ENCODE results near the gene IDH3G.

IDH3G gene

DNA sequence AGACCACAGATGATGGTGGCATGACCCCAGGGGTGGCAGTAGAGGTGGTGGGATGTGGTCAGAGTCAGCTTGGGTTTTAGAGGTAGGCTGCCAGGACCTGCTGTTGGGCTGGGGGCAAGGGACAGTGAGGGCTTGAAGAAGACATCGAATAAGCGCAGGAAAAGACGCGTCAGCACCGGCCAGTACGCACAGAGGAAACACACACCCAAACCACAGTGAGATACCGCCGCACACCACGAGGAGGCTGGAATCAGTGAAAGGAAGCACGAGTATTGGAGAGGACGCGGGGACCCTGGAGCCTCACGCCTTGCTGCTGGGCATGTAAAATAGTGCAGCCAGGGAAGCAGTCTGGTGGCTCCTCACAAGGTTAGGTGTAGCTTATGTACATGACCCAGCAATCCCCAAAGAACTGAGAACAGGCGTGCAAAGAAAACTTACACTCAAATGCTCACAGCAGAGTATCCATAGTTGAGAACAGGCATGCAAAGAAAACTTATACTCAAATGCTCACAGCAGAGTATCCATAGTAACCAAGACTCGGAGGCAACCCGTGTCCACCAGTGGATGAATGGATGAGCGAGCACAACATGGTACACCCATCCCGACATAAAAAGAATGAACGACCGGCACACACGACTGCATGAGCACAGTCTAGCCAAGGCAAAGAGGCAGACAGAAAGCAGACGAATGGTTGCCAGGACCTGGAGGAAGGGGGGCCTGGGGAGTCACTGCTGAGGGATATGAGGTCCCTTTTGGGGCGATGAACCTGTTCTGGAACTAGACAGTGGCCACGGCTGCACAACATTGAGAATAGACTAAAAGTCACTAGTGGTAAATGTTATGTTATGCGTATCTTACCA lies 22.9 kb upstream of the IDH3G start:
- no peak for DNase-seq (ENCODE audit: low spot score)

DNA sequence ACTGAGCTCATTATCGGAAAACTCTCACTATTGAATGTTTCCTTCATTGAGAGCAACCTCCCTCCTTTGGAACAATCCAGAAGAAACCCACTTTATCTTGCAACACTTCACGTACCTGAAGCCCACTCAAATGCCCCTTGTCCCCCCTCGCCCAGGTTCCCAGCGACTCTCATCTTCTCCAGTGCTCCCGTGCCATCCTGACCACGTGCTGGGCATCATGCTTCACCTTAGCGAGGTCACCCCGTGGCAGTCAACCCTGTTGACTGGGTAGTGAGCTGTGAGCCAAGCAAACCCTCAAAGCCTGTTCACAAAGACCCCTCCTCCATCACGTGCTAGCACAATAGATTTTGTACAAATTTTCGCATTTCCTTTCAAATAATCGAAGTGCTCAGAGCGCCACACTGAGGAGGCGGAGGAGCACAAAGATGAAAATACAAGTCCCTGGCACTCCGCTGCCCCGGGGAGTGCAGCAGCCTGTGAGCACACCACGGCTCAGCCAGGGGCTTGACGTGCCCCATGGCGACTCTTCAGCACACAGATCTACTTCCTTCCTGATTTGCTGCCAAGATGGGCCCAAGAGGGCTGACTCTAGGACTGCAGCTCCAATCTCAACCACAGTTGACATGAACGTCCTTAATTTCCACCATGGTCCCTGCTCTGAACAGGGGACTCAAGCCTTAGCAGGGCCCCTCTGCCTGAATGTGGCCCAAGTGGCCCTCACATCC lies 20.6 kb upstream of the IDH3G start:
- DNase-seq (ENCODE audit: low spot score): no peak

DNA sequence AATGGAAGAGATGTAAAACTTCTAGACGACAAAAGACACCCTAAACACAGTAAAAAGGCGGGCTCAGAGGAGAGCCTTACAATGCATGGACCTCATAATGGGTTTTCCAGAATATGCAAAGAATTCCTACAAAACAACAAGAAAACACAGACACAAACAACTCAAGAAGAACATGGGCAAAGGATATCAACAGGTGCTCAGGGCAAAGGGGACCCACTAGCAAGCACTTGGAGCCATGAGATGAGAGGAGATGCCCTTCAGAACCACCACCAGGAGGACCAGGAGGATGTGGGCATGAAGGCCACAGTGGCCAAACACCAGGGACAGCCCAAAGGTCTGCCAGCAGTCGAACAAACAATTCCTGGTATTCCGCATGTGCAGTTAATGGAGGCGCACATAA lies 19.0 kb upstream of the IDH3G start:
- DNase-seq (ENCODE audit: low spot score): no peak

DNA sequence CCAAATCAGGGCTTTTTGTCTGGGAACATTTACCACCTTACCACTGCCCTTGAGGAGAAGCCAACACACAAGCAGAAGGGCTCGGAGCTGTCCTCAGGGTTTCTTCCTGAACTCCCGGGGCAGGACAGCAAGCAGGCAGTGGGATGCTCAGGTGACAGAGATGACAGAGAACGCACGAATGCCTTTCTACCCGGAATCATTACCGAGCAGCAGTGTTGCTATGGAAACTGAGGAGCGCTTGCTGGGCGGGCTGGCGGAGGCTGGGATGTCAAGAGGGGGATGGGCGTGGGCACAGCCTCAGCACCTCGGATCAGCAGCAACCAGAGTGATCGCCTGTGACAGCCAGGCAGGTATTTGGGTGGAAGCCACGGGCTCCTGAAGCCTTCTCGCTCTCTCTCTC lies 18.0 kb upstream of the IDH3G start:
- no peak for DNase-seq (ENCODE audit: low spot score)

DNA sequence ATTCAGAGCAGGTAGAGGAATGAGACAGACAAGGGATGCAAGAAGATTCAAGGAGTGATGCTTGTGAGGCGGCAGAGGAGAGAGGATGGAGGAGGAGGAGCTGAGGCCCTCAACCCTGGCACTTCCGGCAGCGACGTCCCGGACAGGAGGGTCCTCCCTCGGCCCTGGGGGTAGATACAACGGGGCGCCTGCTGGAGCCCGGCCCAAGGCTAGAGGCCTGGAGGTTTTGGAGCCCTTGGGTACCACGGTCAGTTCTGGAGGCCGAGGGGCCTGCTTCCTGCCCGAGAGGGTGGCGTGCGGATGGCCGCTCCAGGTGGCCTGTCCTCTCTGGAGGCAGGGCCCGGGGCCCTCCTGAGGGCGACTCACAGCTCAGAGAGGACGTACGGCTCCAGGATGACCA lies 13.8 kb upstream of the IDH3G start:
- no peak for DNase-seq (ENCODE audit: low spot score)

DNA sequence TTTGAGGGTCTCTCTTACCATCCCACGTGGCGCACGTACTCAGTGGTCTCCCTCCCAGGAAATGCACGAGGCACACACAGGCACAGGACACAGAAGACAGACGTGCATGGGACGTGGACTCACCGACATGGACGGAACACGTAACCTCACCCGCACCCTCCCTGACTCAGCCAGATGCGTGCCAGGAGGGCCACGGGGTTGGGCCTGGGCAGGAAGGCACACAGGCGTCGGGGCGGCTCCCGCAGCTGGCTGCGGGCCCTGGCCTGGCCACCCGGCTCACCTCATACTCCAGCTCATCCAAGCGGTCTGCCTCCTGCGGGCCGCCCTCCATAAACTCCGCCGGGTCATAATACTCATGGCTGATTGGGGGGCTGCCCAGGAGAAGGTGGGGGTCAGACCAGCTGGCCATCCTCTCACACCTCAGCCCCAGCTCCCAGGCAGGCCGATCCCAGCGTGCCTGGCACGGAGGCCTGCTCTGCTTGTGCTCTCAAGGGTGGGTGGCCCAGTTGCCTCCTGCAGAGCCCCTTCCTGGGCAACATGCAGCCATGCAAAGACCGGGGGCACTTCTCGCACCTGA lies 12.9 kb upstream of the IDH3G start:
- no peak for DNase-seq (ENCODE audit: low spot score)

DNA sequence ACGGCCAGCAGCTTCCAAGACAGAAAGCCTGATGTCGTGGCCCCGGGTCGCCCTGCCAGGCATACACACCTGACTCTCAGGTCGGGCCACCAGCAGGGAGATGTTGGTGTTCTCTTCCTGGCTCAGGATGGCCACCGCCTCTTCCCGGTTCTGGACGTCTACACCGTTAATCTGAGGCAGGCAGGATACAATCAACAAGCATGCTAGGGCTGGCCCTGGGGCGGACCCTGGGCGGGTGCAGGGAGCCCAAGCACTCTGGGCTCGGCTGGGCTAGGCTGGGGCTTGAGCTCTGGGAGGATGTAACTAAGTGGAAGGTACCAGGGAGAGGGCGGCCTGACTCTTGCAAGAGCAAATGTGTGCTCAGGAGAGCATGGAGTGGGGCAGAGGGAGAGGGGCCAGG lies 11.3 kb upstream of the IDH3G start:
- no peak for DNase-seq (ENCODE audit: low spot score)

DNA sequence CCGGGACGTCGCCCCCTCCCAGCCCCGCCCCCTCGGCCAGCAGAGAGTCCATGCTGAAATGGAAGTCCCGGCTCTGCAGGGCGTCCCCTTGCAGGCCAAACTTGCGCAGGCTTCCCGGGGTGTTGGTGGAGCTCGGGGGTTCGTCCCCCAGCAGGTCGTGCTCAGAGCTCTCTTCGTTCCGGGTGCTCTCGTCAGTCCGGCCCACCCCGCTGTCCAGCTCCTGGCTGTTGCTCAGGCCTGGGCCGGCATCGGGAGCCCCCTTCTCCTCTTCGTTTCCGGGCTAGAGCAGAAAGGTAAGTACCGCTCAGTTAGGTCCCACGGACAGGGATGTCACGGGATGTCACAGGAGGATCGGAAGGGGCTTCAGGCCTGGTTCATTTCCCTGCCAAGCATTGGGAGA lies 10.4 kb upstream of the IDH3G start:
- no peak for DNase-seq (ENCODE audit: low spot score)

DNA sequence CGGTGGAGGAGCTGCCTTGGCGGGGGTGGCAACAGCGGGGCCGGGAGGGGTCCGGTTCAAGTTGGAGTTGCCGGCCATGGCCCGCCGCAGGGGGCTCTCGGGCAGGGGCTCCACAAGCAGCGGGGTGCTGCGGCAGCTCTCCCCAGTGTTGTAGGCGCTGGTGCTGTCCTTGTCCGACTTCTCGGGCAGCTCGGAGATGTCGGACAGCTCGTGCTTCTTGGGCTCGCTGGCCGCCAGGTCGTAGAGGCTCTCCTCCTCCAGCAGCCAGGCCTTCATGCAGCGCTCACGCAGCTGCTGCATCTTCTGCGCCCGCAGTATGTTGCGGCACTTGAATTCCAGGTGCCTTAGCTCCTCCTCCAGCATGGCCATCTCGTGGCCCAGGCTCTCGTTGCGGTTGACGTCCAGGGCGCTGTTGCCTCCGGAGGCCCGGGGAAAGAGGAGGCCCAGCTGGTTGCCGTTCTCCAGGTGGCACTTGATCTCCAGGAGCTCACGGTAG lies 10.0 kb upstream of the IDH3G start:
- no peak for DNase-seq (ENCODE audit: low spot score)

DNA sequence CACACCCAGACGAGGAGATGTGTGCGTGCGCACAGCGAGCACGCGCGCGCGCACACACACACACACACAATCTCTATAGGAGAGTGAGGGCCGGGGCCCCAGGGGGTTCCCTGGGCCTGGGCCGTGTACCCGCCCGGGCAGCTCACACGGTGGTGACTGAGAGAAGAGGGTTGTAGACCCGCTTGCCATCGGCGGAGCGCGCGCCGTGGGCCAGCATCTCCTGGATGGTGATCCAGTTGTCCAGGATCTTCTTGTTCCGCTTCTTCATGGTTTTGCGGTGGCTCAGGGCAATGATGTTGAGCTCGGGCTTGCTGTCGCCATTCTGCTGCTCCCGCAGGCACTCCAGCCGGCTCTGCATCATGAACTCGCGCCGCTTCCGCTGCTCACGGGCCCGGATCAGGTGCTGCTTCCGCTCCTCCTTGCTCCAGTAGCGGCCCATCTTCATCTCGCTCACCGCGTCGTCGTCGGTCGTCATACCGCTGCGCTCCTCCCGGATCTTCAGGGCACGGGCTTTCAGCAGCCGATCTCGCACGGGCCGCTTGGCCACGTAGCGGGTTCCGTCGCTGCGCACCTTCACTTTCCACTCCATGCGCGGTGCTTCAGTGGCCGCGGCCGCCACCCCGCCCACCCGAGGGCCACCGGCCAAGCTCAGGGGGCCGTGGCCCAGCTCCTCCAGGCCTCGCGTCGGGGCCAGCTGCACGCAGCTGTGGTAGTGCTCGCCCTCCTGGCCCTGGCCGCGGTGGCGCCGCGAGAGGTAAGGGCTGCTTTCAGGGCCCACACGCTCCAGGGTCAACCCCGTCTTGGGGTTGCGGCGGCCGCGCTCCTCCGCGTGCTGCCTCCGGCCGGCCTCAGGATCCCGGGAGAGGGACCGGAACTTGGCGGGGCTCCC lies 9.3 kb upstream of the IDH3G start:
- DNase-seq (ENCODE audit: low spot score): no peak

DNA sequence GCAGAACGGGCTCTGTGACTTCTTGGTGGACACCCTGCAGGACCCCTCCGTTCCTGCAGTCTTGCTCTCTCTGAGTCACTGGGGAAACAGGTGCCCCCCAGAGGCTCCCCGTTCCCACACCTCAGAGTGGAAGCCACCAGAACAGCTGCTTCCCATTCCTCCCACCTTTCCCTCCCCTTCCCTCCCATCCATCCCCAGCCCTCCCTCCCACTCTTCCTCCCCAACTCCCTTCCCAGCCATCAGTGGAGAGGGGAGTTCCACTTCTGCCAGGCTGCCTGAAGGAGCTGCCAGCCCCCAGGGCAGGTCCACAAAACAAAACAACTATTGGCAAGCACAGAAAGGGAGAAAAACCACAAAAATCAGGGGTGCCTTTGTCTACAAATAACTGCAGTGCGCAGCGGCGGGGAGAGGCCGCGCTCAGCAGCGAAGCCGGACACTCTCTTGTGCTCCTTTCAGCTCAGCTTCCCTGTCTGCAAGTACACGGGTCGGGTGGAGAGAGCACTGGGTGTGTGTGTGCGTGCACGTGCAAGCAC lies 8.4 kb upstream of the IDH3G start:
- no peak for DNase-seq (ENCODE audit: low spot score)

DNA sequence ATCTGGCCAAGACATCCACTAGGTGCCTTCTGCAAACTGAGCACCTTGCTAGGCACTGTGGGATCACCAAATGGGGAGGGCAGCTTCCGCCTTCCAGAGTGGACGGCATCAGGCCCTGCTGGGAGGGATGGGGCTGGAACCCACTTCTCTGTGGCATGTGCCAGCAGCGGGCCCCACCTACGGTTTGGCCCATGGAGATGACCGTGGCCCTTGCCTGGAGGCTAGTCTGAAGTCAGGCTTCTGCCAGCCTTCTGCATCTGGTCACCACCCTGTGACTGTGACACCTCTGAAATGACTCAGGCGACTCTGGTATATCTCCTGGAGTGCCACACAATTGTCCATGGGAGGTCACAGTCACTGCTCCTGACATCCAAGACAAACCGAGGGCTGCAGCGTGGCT lies 7.5 kb upstream of the IDH3G start:
- no peak for DNase-seq (ENCODE audit: low spot score)

DNA sequence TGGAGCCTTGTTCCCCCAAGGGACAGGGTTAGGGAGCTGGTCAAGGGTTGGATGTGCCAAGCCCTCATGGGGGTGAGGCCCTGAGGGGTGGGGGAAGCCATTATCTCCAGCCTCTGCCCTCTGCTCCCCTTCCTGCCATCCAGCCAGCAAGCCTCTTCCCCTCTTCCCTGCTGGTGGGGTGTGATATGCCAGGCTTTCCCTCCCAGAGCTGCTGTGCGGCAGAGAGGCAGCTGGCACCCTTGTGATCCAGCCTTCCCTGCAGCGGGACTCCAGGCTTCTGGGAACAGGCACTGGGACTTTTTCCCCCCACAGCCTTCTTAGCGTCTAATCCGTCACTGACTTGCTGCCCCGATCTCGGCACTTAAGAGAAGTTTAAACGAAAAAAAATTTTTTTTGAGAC lies 6.6 kb upstream of the IDH3G start:
- no peak for DNase-seq (ENCODE audit: low spot score)

DNA sequence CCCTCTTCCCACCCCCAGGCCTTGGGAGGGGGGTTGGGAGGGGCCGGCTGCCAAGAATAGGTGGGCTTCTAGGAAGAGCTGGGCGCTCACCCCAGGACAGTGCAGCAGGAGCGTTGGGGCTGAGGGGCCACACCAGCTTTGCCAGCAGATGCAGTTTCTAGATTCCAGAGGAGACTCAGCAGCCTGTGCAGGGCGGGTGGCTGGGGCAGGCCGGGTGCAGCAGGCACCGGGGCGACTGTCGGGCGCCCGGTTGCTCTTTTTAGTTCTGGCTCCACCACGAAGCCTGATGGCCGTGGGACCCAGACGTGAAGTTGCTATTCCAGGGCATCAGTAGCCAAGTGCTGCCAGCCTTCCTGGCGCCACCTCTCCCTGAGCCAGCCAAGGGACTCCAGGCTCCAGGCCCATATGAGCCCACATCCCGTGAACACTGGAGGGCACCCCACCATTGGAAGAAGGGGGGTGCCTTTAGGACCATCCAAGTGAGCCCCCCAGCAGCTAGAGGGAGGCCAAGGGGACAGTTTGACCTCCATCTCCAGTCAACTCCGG lies 6.1 kb upstream of the IDH3G start:
- DNase-seq (ENCODE audit: low spot score): no peak

DNA sequence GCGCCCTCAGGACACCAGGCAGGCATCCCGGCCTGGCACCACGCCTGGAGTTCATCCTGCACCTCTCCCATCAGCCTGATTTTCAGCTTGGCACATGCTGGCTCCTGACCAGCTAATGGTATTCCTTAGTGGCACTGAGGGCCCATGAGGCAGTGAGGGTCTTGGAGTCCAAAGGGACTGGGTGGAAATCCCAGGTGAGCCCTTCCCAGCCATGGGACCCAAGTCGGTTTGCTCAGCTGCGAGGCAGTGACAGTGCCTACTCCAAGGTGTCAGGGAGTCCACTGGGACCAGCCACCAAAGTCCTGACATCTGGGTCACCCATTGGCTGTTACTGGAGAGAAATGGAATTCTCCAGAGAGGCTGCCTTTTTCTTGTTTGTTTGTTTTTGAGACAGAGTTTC lies 5.2 kb upstream of the IDH3G start:
- DNase-seq (ENCODE audit: low spot score): no peak

DNA sequence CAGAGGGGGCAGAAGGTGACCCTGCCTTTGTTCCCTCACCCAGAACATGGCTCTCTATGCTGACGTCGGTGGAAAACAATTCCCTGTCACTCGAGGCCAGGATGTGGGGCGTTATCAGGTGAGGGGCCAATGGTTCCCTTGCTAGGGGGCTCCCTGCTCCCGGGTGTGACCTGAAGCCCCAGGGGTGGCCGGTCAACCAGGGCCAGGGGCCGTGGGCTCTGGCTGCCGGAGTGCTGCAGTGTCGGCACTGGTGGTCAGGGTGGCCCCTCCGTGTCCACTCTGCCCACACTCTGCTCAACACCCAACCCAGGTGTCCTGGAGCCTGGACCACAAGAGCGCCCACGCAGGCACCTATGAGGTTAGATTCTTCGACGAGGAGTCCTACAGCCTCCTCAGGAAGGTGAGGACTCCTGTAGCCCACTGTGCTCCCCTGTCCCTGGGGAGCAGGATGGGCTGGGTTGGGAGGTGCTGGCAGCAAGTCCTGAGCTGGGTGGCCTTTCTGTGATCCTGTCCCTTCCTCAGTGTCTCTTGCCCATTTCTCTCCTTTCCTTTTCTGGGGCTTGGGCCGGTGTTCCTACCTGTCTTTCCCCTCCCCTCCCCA lies 3.3 kb upstream of the IDH3G start:
- no peak for DNase-seq (ENCODE audit: low spot score)

DNA sequence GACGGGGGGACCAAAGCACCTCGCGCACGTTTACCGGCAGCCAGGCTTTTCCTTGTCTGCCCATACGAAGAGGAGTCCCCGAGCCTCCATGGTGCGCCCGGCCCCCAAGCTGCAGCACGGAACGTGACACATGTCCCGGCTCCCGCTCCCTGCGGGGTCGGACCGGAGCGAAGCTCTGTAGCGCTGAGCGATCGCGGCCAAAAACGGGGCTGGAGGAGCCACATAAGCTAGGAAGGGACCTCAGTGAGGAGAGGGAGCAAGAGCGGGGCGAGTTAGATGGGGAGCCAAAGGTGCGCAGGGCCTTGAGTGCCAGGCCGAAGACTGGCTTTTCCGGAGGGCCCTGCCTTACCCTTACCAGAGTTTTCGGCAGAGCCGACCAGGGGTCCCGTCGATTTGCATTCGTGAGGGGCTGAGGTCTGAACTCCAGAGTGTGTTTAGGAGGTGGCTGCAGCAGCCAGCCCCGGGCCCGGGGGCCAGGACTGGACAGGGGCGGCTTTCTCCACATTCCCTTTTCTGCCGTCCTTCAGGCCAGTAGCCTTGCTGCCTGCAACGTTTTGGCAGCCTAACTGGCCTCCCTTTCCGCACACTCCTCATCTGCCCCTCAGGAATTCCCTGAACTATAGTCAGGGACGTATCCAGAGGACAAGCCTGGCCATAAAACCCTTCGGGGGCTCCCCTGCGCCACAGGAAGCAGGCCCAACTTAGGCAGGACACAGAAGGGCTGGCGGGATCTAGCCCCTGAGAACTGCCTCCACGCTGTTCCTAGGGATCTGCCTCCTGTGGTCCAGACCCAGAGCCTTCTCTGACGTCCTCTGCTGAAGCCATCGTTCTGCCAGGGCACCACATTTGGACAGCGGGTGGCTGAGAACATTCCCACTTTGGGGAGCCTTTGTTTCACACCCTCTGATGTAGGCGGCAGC lies 982 bp upstream of the IDH3G start:
- DNase-seq (ENCODE audit: low spot score): no peak

DNA sequence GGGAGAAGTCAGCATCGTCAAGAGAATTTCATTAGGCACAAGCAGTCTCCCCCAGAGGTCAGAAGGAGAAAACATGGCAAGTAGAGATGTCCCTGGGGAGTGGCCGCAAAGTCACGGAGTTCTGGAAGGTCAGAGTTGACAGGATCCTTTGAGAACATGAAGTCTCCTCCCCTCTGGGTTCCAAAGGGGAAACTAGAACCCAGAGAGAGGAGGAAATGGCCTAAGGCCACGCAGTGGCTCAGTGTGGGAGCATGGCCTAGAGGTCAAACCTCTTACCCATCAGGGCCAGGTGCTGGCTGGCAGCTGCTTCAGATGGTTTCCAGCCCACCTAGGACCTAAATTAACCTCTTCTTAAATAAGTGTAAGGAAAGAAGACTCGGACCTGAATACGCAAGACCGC lies 884 bp downstream of the IDH3G start:
- no peak for DNase-seq (ENCODE audit: low spot score)

DNA sequence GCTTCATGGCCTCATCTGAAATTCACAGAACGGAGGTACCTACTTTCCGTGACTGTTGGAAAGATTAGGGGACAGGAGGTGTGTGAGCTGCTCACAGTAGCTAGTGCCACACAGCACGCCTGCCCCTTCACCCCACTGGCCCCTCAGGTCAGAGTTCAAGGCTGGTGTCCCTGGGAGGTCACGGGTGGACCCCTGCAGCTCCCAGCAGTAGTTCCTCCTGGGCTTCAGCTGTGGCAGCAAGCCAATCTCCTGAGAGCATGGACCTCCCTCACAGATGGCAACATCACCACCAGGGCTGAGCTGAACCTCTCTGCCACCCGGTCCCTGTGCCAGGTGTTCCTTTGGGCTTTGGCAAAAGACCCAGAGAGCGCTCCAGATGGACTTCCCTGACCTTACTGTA lies 1.8 kb downstream of the IDH3G start:
- DNase-seq (ENCODE audit: low spot score): no peak
